Keratinocyte (primary cell): ENCODE data around the gene ANKUB1.

Source experiments
- EZH2 ChIP-seq: IDR thresholded peaks from one replicate; pipeline ENCODE4 v1.6.1; 2012; ENCODE audit warnings: inconsistent platforms, mild to moderate bottlenecking, low read length, moderate library complexity
- TF ChIP-seq, protein P1 (sequence below), 3 experiments: IDR thresholded peaks in 1 of 3; conservative IDR thresholded peaks in 1 of 3; optimal IDR thresholded peaks in 1 of 3; 2 replicates in 2 of 3; 3 replicates in 1 of 3; pipeline versions ENCODE3 to v1.5.1; 2011; ENCODE audit warnings: low read length in 3 of 3, mild to moderate bottlenecking in 3 of 3, moderate library complexity in 2 of 3, control low read depth in 1 of 3, inconsistent platforms in 1 of 3; ENCODE audit not compliant: insufficient read depth in 2 of 3; ENCODE audit errors: extremely low read depth in 1 of 3

DNA sequence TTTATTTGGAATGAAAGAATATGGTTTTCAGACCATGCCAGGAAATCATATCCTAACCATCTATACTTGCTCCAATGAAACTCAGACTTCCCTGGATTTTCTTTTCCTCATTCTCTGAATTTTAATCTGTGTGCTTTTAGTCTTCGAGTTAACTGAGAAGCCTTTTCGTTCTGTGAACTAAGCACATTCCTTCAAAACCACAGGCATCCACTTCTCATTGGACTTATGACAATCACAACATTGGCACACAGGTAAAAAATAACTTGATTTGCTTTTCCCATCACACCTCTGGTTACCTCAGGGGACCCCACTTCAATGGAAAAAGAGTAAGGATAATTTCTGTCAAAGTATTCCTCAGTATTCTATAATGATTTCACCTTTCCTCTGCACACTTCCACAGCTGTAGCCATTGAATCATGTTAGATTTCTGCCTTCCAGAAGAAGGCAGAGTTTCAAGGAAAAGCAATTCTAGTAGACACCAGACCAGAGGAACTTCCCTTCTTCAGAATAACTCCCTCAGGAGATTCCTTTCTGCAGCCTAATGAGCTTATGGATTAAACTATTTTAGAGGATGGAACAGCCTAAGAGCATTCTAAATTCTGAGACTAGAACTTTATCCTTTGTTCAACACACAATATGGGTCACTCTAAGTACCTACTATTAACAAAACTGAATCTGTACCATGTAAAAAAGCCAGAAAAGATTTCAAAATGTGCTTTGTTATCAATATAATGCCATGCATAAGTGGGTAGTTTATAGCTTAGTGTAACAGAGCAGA, 56.0 kb downstream of the ANKUB1 start:
- TF ChIP-seq, protein P1, sequence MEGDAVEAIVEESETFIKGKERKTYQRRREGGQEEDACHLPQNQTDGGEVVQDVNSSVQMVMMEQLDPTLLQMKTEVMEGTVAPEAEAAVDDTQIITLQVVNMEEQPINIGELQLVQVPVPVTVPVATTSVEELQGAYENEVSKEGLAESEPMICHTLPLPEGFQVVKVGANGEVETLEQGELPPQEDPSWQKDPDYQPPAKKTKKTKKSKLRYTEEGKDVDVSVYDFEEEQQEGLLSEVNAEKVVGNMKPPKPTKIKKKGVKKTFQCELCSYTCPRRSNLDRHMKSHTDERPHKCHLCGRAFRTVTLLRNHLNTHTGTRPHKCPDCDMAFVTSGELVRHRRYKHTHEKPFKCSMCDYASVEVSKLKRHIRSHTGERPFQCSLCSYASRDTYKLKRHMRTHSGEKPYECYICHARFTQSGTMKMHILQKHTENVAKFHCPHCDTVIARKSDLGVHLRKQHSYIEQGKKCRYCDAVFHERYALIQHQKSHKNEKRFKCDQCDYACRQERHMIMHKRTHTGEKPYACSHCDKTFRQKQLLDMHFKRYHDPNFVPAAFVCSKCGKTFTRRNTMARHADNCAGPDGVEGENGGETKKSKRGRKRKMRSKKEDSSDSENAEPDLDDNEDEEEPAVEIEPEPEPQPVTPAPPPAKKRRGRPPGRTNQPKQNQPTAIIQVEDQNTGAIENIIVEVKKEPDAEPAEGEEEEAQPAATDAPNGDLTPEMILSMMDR (optimal IDR thresholded peaks at IDR 0.05 in 1 of 3, IDR thresholded peaks at IDR 0.05 in 1 of 3, conservative IDR thresholded peaks at IDR 0.05 in 1 of 3; ENCODE audit: extremely low read depth in 1 of 3, insufficient read depth in 2 of 3, low read length in 3 of 3), result no peak
- no peak for TF ChIP-seq EZH2
